Measurements from ENCODE around the gene PCDHAC1.
A peak's percentile ranks its signal among the peaks of the same experiment; 100 is the strongest.

PCDHAC1 gene

DNA sequence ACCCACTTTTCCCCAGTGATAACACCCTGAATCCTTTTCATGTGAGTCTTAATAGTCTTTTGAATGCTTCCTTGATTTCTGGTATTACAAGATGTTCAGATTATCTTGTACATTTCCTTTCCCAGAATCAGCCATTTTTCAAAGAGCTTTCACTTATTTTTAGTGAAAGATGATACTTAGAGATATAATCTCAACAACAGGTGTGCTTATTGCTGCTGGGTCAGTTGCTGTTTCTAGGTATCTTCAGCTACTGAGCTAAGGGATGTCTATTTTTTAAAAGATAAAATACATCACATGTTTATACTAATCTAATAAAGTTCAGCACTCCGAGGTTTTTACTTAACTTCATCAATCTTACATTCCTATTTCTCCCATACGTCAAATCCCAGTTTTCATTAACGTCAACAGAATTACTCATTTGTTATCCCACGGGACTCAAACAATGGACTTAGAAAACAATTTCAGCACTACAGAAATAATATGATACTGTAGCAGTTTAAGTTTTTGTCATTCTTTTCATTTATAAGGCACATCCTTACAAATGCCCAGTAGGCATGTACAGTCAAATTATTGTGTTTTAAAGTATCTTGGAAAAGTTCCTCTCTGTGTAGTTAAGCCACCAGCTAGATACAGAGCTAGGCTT, 9.0 kb downstream of the PCDHAC1 start:
- Histone ChIP-seq H2AFZ (ENCODE audit: low read depth, low read length) (no peak overlapping the region), H3K27me3 (ENCODE audit: insufficient read depth, low read length) (no peaks in the 10 kb centered on the region)

DNA sequence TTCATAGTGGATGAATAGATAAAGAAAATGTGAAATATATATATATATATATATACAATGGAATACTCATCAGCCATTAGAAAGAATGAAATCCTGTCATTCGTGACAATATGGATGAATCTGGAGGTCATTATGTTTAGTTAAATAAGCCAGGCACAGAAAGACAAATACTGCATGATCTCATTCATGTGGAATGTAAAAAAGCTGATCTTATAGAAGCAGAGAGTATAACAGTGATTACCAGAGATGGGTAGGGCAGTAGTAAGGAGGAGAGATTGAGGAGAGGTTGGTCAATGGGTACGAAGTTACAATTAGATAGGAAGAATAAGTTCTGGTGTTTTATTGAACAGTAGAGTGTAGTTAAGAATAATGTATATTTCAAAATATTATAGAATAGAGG, 20.5 kb downstream of the PCDHAC1 start:
- Histone ChIP-seq H3K27me3 (ENCODE audit: insufficient read depth, low read length) (no peaks in the 10 kb centered on the region), H3K36me3 (ENCODE audit: insufficient read depth, low read length) (no peaks in the 10 kb centered on the region), H3K4me1 (ENCODE audit: insufficient read depth, low read length) (no peaks in the 10 kb centered on the region), H2AFZ (ENCODE audit: low read depth, low read length) (no peak overlapping the region), H3K4me3 (ENCODE audit: low read length) (no peak overlapping the region), H3K9me3 (ENCODE audit: low read length) (peaks cover 3% of the 10 kb centered on the region)

More for the DNA sequence above, 9.0 kb downstream of the PCDHAC1 start:
- no peaks in the 10 kb centered on the region for H3K4me1 ChIP-seq (ENCODE audit: insufficient read depth, low read length)
- H3K9me3 ChIP-seq (ENCODE audit: low read length), result no peaks in the 10 kb centered on the region
- H3K4me3 ChIP-seq (ENCODE audit: low read length), result no peak overlapping the region
- H3K36me3 ChIP-seq (ENCODE audit: insufficient read depth, low read length), result no peaks in the 10 kb centered on the region

GRCh38 chr5:140951636-140952035, 25.5 kb downstream of the PCDHAC1 start:
- H3K27me3 ChIP-seq (ENCODE audit: insufficient read depth, low read length), result no peaks in the 10 kb centered on the region
- no peaks in the 10 kb centered on the region for H3K4me1 ChIP-seq (ENCODE audit: insufficient read depth, low read length)
- no peak overlapping the region for H3K4me3 ChIP-seq (ENCODE audit: low read length)
- no peaks in the 10 kb centered on the region for H3K36me3 ChIP-seq (ENCODE audit: insufficient read depth, low read length)
- no peak overlapping the region for H2AFZ ChIP-seq (ENCODE audit: low read depth, low read length)
- H3K9me3 ChIP-seq (ENCODE audit: low read length), result peaks cover 3% of the 10 kb centered on the region

- Histone ChIP-seq H3K36me3 (ENCODE audit: insufficient read depth, low read length) (no peaks in the 10 kb centered on the region), H3K4me1 (ENCODE audit: insufficient read depth, low read length) (no peaks in the 10 kb centered on the region), H3K27me3 (ENCODE audit: insufficient read depth, low read length) (no peaks in the 10 kb centered on the region), H3K9me3 (ENCODE audit: low read length) (peaks cover 3% of the 10 kb centered on the region), H3K4me3 (ENCODE audit: low read length) (no peak overlapping the region), H2AFZ (ENCODE audit: low read depth, low read length) (no peak overlapping the region)
Measured at GRCh38 chr5:140953234-140953633, 27.1 kb downstream of the PCDHAC1 start.

DNA sequence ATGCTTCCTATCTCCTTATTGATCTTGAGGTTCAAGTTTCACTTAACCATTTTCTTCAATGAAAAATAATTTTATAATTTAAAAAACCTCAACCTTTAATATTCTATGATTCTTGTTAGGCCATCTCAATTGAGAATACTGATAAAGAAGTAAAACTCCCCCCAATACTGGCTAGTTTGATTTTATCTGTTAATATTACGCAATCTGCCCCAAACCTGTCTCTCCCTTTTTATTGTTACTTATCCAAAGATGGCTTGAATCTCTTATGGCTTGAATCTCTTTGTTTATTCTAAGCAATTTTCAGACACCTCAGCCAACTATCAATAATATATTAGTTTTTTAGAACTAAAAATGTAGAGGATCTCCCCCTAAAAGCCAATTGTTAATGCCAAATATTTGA, 36.1 kb downstream of the PCDHAC1 start:
- H3K27me3 ChIP-seq (ENCODE audit: insufficient read depth, low read length), result no peaks in the 10 kb centered on the region
- no peaks in the 10 kb centered on the region for H3K36me3 ChIP-seq (ENCODE audit: insufficient read depth, low read length)
- H3K4me3 ChIP-seq (ENCODE audit: low read length), result no peak overlapping the region
- H3K4me1 ChIP-seq (ENCODE audit: insufficient read depth, low read length), result peaks cover 5% of the 10 kb centered on the region
- H2AFZ ChIP-seq (ENCODE audit: low read depth, low read length), result no peak overlapping the region
- H3K9me3 ChIP-seq (ENCODE audit: low read length), result peaks cover 4% of the 10 kb centered on the region

GRCh38 chr5:140964356-140964755, 38.3 kb downstream of the PCDHAC1 start:
- Histone ChIP-seq H3K9me3 (ENCODE audit: low read length) (peaks cover 6% of the 10 kb centered on the region), H3K36me3 (ENCODE audit: insufficient read depth, low read length) (no peaks in the 10 kb centered on the region), H3K4me3 (ENCODE audit: low read length) (no peak overlapping the region), H3K4me1 (ENCODE audit: insufficient read depth, low read length) (peaks cover 5% of the 10 kb centered on the region), H3K27me3 (ENCODE audit: insufficient read depth, low read length) (no peaks in the 10 kb centered on the region), H2AFZ (ENCODE audit: low read depth, low read length) (no peak overlapping the region)

GRCh38 chr5:140965905-140966292, 39.8 kb downstream of the PCDHAC1 start:
- no peaks in the 10 kb centered on the region for H3K27me3 ChIP-seq (ENCODE audit: insufficient read depth, low read length)
- no peaks in the 10 kb centered on the region for H3K36me3 ChIP-seq (ENCODE audit: insufficient read depth, low read length)
- H2AFZ ChIP-seq (ENCODE audit: low read depth, low read length), result peak overlapping the region; percentile 51
- peaks cover 5% of the 10 kb centered on the region for H3K4me1 ChIP-seq (ENCODE audit: insufficient read depth, low read length)
- H3K9me3 ChIP-seq (ENCODE audit: low read length), result peaks cover 6% of the 10 kb centered on the region
- peak overlapping the region; percentile 42 for H3K4me3 ChIP-seq (ENCODE audit: low read length)

DNA sequence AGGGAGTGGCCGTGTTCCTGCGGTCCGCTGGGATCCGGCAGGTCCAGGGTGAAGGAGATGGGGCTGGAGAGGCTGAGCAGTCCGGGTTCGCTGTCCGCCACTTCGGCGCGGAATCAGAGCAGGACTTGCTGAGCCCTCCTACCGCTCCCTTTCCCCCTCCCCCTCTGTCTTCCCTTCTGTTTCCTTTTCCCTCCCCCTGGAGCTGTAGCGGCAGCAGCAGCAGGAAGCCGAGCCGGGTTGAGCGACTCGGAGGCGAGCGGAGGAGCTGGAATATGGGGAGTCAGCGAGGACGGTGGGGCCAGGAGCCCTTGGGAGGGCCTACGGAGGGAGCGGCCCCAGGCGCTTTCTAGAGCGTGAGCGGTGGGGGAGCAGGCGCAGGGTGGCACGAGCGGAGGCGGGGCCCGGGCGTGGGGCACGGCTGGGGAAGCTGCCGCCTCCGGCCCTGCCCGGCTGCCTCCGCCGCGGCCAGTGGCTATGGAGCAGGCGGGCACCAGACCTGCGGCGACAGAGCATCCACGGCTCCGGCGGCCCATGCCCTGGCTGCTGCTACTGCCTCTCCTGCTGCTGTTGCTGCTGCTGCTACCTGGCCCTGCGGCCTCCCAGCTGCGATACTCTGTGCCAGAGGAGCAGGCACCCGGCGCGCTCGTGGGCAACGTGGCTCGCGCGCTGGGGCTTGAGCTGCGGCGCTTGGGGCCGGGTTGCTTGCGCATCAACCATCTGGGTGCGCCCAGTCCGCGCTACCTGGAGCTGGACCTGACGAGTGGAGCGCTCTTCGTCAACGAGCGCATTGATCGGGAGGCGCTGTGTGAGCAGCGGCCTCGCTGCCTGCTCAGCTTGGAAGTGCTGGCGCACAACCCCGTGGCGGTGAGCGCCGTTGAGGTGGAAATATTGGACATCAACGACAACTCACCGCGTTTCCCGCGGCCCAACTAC, 40.5 kb downstream of the PCDHAC1 start, which contains the start of gene PCDHAC2:
TSS of gene PCDHAC2 (plus strand) at position 184 of the 933 bp plus-strand sequence. CDS start at position 475, 291 bp downstream.
- peaks cover 5% of the 10 kb centered on the region for H3K4me1 ChIP-seq (ENCODE audit: insufficient read depth, low read length)
- peak within 1 kb of the TSS; percentile 42 for H3K4me3 ChIP-seq (ENCODE audit: low read length)
- no peaks in the 10 kb centered on the region for H3K27me3 ChIP-seq (ENCODE audit: insufficient read depth, low read length)
- peak within 1 kb of the TSS; percentile 51 for H2AFZ ChIP-seq (ENCODE audit: low read depth, low read length)
- no peaks in the 10 kb centered on the region for H3K36me3 ChIP-seq (ENCODE audit: insufficient read depth, low read length)
- H3K9me3 ChIP-seq (ENCODE audit: low read length), result peaks cover 6% of the 10 kb centered on the region

- Histone ChIP-seq H3K4me1 (ENCODE audit: insufficient read depth, low read length) (peaks cover 5% of the 10 kb centered on the region), H3K36me3 (ENCODE audit: insufficient read depth, low read length) (no peaks in the 10 kb centered on the region), H2AFZ (ENCODE audit: low read depth, low read length) (no peak overlapping the region), H3K9me3 (ENCODE audit: low read length) (peaks cover 6% of the 10 kb centered on the region), H3K4me3 (ENCODE audit: low read length) (no peak overlapping the region), H3K27me3 (ENCODE audit: insufficient read depth, low read length) (no peaks in the 10 kb centered on the region)
Measured at GRCh38 chr5:140967226-140967893, 41.3 kb downstream of the PCDHAC1 start.

- no peak overlapping the region for H3K4me3 ChIP-seq (ENCODE audit: low read length)
- H2AFZ ChIP-seq (ENCODE audit: low read depth, low read length), result no peak overlapping the region
- peaks cover 6% of the 10 kb centered on the region for H3K9me3 ChIP-seq (ENCODE audit: low read length)
- no peaks in the 10 kb centered on the region for H3K36me3 ChIP-seq (ENCODE audit: insufficient read depth, low read length)
- H3K4me1 ChIP-seq (ENCODE audit: insufficient read depth, low read length), result peaks cover 5% of the 10 kb centered on the region
- H3K27me3 ChIP-seq (ENCODE audit: insufficient read depth, low read length), result no peaks in the 10 kb centered on the region
Measured at GRCh38 chr5:140969880-140970279, 43.8 kb downstream of the PCDHAC1 start.

DNA sequence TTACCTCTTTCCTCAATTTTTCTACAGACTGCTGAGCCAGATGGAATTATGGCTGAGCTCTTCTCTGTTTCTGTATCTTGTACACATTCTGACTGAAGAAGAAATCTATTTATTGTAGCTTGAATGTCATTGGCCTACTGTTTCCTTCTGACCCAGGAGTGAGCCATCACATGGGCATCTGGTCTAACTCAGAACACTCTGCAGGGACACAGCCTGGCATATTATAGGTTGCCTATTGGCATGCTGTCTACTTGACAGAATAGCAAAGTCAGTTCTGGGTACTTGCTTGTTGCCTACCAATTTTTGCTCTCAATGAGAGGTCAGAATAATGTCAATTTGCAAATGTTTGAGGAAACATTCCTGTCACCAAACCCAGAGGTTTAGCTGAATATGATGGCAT, 47.5 kb downstream of the PCDHAC1 start:
- Histone ChIP-seq H3K27me3 (ENCODE audit: insufficient read depth, low read length) (no peaks in the 10 kb centered on the region), H3K4me3 (ENCODE audit: low read length) (no peak overlapping the region), H3K9me3 (ENCODE audit: low read length) (no peaks in the 10 kb centered on the region), H3K36me3 (ENCODE audit: insufficient read depth, low read length) (no peaks in the 10 kb centered on the region), H2AFZ (ENCODE audit: low read depth, low read length) (no peak overlapping the region), H3K4me1 (ENCODE audit: insufficient read depth, low read length) (no peaks in the 10 kb centered on the region)

DNA sequence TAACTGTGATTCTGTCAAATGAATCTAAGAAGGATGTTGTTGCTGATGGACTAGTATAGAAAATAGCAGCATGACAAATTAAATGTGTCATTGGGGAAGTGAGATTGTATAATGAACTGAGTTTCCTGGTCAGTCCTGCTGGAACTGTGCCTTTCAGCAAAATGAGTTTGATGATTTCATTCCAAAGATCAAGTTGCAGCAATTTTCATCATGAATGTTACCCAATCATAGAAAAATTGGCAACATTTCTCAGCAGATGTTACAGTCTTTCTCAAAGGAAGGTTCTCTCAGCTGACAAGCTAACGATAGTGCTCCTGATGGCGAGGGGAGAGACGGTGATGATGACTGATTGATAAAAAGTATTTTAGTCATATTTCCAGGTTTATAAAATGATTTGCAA, 50.9 kb downstream of the PCDHAC1 start:
- no peaks in the 10 kb centered on the region for H3K4me1 ChIP-seq (ENCODE audit: insufficient read depth, low read length)
- H3K27me3 ChIP-seq (ENCODE audit: insufficient read depth, low read length), result no peaks in the 10 kb centered on the region
- H2AFZ ChIP-seq (ENCODE audit: low read depth, low read length), result no peak overlapping the region
- H3K9me3 ChIP-seq (ENCODE audit: low read length), result no peaks in the 10 kb centered on the region
- no peak overlapping the region for H3K4me3 ChIP-seq (ENCODE audit: low read length)
- peaks cover 3% of the 10 kb centered on the region for H3K36me3 ChIP-seq (ENCODE audit: insufficient read depth, low read length)

DNA sequence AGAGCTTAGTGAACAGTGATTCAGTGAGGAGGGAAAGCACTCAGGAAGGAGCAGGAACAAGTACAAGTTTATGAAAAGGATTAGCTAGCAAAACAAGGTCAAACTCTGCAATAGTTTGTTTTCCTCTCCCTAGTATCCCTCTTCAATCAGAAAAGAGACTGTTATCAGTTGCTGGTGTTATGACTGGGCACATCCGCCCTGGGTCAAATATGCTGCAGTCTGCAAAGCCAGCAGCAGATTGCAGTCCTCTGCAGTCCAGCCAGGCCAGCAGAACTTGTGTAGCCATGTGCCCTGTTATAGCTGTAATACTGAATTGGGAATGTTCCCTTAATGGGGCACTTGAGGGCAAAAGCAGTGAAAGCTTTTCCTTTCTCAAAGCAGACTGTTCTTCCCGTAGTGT, 52.2 kb downstream of the PCDHAC1 start:
- Histone ChIP-seq H3K27me3 (ENCODE audit: insufficient read depth, low read length) (no peaks in the 10 kb centered on the region), H2AFZ (ENCODE audit: low read depth, low read length) (no peak overlapping the region), H3K36me3 (ENCODE audit: insufficient read depth, low read length) (peaks cover 5% of the 10 kb centered on the region), H3K4me1 (ENCODE audit: insufficient read depth, low read length) (no peaks in the 10 kb centered on the region), H3K4me3 (ENCODE audit: low read length) (no peak overlapping the region), H3K9me3 (ENCODE audit: low read length) (no peaks in the 10 kb centered on the region)
